Sigmoid colon (tissue), 4 donors: ENCODE data around the gene CFAP91.

Experiments
- CTCF ChIP-seq, 4 experiments: fragments of 450-650 bp in 3 of 4; fragments of 200-600 bp in 1 of 4; IDR thresholded peaks; one replicate each; pipeline ENCODE4 v1.5.1; 2016 to 2019; ENCODE audit warnings: antibody characterized with exemption in 4 of 4, mild to moderate bottlenecking in 3 of 4, moderate library complexity in 2 of 4
- EP300 ChIP-seq, 4 donors: sonication (generic); formaldehyde crosslinking; IDR thresholded peaks; one replicate each; pipeline ENCODE4 v1.6.1; 2017; ENCODE audit warnings: antibody characterized with exemption in 4 of 4
- POLR2A ChIP-seq, 2 donors: fragments of 450-650 bp; IDR thresholded peaks; one replicate each; pipeline ENCODE4 v1.6.1; 2016; ENCODE audit warnings: antibody characterized with exemption in 2 of 2, mild to moderate bottlenecking in 2 of 2, moderate library complexity in 2 of 2
- POLR2AphosphoS5 ChIP-seq, 4 donors: sonication (generic); formaldehyde crosslinking; IDR thresholded peaks; one replicate each; pipeline ENCODE4 v1.6.1; 2017; ENCODE audit warnings: antibody characterized with exemption in 4 of 4

GRCh38 chr3:119716998-119717397 is 14.2 kb downstream of the CFAP91 start:
- TF ChIP-seq CTCF (IDR thresholded peaks at IDR 0.05) (no peak), EP300 (IDR thresholded peaks at IDR 0.05) (no peak), POLR2A (IDR thresholded peaks at IDR 0.05) (no peak), POLR2AphosphoS5 (IDR thresholded peaks at IDR 0.05) (no peak)
